Tibial nerve (tissue), 4 donors: ENCODE measurements around the gene FAM83D.

Experiments used
- CTCF ChIP-seq, 5 experiments: fragments of 200-600 bp in 3 of 5; fragments of 450-650 bp in 2 of 5; sonication (generic) in 3 of 5; IDR thresholded peaks; one replicate each; pipeline ENCODE4 v1.5.1; 2016 to 2019; ENCODE audit warnings: antibody characterized with exemption in 5 of 5, mild to moderate bottlenecking in 3 of 5, moderate library complexity in 2 of 5
- EP300 ChIP-seq, 2 donors: sonication (generic); formaldehyde crosslinking; IDR thresholded peaks; one replicate each; pipeline ENCODE4 v1.6.1; 2017; ENCODE audit warnings: antibody characterized with exemption in 2 of 2, mild to moderate bottlenecking in 1 of 2
- POLR2A ChIP-seq, 2 donors: fragments of 450-650 bp; IDR thresholded peaks; one replicate each; pipeline ENCODE4 v1.6.1; 2017; ENCODE audit warnings: antibody characterized with exemption in 2 of 2, mild to moderate bottlenecking in 2 of 2, moderate library complexity in 2 of 2

- TF ChIP-seq POLR2A (IDR thresholded peaks at IDR 0.05) (no peak), CTCF (IDR thresholded peaks at IDR 0.05) (no peak), EP300 (IDR thresholded peaks at IDR 0.05) (peak in 1 of 2 donors; percentile 44)
These were observed 59.5 kb downstream of the FAM83D start for GRCh38 chr20:38985603-38986170.
